GM11168 (cell line): ENCODE results near the gene DCC.

Experiments
- in situ Hi-C: fragments of 300-500 bp; cut with MboI; formaldehyde crosslinking; loops from one replicate; pipeline ENCODE4 v1.12.0; 2022; ENCODE audit warnings: low sequenced_read_pairs; ENCODE audit not compliant: unreplicated experiment

DCC gene

DNA sequence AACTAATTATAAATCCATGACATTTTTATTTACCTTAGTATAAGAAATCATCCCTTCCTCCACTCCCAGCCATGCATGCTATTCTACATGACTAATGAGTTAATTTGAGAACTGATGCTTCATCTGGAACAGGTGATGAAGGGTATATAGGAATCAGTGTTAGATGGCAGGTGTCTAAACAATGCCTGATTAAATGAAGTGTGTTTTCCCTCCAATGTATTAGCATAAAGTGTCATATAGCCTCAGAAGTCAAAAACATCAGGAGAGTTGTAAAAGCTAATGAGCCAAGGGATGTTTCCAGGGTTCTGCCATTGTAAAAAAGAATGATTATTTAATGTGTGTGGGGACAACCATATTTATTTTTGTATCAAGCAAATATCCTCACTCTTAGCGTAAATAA, 913.8 kb downstream of the DCC start:
- in situ Hi-C loops: no loop called here

- in situ Hi-C loops: no loop called here
These were observed 914.3 kb downstream of the DCC start for GRCh38 chr18:53254265-53254664.

- in situ Hi-C loops: no loop called here
These were observed 921.2 kb downstream of the DCC start for GRCh38 chr18:53261241-53261640.

GRCh38 chr18:53266850-53267249, 926.9 kb downstream of the DCC start:
- in situ Hi-C loops: no loop called here

DNA sequence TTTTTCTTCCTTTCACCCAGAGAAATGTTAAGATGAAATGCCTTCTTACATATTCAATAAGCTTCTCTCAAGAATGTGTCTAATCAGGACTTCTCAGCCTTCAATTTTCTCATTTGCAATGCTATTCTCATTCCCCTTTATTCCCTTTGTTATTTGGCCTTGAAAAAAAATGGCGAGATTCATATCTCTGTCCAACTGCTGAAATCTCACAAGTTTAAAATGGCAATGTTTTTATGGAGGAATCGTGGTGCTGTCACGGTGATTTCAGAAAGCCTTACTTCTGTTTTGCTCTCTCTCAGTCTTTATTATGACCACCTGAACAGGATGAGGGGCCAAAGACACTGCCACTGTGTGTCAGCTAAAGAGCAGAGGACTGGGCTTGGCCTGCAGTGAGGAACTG, 928.5 kb downstream of the DCC start:
- in situ Hi-C loops: no loop called here

GRCh38 chr18:53281406-53281805, 941.4 kb downstream of the DCC start:
- in situ Hi-C loops: no loop called here

DNA sequence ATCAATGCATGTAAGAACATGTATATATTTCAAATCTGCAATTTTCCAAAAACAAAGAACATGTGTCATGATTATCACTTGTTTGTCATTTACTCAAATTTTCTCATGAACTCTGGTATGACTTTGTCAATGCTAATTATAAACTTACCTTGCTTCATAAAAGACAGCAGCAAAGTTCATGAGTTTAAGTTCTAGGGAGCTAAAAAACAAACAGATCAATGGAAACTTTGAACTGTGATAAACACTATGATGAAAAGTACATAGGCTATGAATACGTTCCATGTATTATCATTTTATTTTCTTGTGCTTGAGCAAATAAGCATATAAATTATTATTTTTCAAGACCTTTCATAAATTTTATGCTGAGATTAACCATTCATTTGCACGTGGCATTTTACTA, 943.7 kb downstream of the DCC start:
- in situ Hi-C loops: no loop called here

DNA sequence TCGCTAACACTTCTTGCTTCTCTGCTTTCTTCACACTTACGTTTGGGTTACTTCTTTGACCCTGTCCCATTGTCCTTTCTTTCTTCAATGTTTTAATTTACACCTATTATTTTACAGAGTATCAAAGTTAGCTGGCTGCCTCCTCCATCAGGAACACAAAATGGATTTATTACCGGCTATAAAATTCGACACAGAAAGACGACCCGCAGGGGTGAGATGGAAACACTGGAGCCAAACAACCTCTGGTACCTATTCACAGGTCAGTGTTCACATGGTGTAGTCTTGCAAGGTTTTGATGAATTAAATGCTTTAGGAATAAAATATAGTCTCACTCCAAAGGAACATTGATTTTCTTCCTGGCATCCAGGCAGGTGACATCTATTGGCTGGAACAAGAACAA, 965.5 kb downstream of the DCC start:
- in situ Hi-C loops: no loop called here

GRCh38 chr18:53319628-53320027, 979.6 kb downstream of the DCC start:
- in situ Hi-C loops: no loop called here

- in situ Hi-C loops: no loop called here
These were observed 982.2 kb downstream of the DCC start for GRCh38 chr18:53322163-53322562.

GRCh38 chr18:53324353-53324752, 984.4 kb downstream of the DCC start:
- in situ Hi-C loops: no loop called here

DNA sequence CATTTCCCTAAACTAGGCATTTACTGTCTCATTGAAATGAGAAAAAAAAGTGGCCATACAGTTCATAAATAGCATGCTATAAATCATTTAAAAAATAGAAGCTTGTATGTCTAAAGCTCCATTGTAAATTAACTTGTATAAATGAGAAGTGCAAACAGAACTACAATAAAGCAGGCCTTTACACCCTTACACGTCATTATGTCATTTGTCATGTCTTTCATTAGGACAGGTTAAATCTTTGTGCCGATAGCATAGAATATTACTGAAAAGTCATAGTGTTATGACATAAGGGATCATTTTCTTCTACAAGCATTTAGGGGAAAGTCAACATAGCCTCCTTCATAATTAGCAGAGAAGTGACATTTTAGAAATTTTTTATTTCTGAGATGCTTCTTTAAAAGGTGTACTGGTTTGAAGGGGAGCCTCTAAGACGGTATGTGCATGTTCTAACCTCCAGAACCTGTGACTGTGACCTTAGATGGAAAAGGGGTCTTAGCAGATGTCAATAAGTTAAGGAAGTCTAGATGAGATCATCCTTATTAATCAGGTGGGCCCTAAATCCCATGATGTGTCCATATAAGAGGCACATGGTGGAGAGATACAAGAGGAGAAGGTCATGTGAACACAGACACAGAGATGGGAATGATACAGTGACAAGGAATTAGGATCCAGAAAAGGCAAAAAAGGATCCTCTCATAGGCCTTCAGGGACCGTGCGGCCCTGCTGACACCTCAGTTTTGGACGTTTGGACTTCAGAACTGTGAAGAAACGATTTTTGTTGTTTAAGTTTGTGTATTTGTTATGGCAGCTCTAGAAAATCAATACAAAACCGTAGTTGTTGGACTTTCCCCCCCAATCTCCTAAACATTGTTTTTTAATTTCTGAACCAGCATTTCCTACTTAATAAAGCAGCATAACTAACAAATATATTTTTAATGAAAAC, 1020.8 kb downstream of the DCC start:
- in situ Hi-C loops: no loop called here

DNA sequence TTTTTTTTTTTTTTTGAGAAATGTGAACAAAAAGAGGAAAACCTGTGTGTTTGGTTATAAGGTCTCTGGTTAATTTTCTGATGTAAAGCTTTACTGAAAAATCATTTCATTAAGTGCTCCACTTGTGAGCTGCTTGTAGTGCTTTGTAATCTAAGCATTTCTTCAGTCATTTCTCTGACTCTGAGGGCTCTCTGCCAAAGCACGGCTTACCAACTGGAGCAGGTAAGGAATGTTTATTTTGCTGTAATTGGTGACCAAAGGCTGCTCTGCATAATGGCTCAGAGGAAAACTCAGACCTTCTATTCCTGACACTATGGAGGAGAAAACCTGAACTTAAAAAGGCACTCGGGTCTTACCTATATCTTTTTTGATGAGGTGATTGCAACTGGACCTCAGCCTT, 1035.6 kb downstream of the DCC start:
- in situ Hi-C loops: no loop called here

DNA sequence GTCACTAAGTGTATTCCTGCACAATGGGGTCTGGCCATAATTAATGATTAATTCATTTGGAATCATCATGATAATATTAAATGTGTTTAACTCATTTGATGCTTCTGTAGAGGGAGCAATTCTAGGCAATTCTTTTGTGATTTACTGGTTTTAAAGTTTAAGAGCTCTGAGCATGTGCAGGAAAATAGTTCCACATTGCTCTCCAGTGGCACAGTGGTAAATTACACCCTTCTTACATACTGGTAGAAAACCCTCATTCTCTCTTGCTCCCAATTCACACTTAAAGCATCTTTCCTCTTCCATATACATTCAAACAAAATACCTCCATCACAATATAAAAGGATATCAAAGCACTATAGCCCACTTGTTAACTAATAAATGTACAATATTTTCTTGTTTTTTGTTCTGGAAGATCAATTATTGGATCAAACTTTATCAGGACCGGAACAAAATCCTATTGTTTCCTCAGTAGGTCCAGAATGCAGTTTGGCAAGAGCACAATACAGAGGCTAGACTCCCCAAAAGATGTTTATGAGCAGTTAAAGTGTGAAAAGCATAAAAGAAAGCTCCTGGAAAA, 1040.2 kb downstream of the DCC start:
- in situ Hi-C loops: no loop called here

GRCh38 chr18:53382870-53383269, 1042.9 kb downstream of the DCC start:
- in situ Hi-C loops: no loop called here

- in situ Hi-C loops: no loop called here
These were observed 1045.9 kb downstream of the DCC start for GRCh38 chr18:53385889-53386288.

DNA sequence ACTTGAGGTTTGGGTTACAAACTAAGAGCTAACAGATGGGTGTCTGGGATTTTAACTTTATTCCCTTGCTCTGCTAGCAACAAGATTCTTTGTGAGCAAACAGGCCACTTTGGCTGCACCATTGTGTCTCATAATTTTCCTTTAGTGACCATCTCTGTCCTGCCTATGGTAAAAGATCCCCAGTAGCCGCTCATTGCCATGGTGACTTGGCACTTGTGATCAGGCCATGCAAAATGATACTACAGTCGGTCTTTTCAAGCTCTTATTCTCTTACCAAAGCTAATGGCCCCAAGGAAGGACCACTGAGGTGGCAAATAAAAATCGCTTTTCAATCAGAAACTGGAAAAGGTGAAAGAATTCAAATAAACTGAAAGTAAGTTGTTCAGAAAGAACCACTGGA, 1047.6 kb downstream of the DCC start:
- in situ Hi-C loops: no loop called here

DNA sequence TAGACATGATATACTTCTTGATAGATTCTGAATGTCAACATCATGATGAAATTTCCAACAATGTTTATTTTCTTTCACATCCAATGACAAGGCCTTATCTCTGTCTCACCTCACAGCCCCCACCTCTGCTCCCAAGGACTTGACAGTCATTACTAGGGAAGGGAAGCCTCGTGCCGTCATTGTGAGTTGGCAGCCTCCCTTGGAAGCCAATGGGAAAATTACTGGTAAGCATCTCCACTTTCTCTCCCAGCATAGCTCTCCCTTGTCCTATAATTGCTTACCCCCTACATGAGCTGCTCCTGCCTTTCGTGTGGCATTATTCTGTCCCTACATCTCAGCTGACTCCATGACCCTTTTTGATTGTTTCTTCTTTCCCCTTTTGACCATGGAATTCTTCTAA, 1062.7 kb downstream of the DCC start:
- in situ Hi-C loops: no loop called here

DNA sequence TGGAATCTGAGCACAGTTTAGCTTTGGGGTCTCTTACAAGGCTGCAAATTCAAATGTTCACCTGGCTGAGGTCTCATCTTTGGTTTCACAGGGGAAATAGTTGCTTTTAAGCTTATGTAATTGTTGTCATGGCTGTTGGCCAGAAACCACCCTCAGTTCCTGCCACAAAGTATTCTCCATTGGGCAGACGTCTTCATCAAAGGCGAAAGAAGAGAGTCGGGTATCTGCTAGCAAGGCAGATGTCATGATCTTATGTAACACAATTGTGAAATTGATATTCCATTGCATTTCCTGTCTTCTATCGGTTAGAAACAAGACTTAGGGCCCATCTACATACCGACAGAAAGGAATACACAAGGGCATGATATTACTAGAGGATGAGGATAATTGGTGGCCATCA, 1068.3 kb downstream of the DCC start:
- in situ Hi-C loops: no loop called here

DNA sequence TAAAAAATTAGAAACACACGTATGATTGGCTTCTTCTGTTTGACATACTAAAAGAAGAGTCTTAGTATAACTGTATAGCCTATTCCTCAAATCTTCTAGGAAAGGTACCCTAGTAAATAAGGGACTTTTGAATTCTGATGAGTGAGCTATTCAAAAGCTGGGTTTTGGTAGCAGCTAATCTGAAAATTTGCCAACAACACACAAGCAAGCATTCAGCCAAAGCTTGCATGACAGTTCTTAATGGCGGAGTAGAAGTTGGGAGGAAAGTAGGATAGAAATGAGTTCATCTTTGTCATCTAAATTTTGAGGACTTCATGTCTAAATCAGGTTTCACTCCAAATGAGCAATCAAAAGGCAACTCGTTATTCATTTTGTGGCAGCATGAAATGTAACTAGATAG, 1071.5 kb downstream of the DCC start:
- in situ Hi-C loops: no loop called here

DNA sequence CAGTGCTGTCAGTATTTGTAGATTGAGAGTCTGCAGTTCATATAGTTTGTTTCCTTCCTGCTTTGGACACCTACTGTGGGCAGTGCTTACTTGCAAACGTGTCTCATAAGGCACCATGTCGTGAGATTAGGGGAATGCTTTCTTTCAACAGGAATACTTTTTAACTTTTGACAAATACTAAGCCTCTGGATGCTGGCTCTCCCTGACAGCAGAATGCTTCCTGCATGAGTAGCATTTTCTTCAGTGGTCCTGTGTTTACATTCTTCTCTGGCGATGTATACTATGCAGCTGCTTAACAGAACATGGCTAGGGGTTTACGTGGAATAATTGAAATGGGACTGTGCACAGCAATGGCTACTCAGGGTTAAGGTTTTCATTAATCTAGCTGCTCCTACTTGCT, 1077.0 kb downstream of the DCC start:
- in situ Hi-C loops: no loop called here

DNA sequence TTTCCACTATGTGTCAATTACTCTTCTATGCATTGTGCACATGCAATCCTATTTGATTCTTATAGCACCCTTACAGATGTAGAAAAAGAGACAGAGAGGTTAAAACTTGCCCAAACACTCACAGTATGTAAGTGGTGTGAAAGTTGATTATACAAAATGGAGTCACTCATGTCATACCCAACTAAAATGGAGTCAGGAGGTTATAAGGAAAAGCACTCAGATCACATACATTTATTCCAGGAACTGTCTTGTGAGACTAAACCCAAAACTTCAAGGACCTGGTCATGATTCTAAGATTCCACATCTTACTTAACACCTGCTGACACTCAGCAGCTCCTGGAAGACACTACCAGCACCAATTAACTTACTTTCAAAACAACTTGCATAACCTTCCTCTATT, 1081.9 kb downstream of the DCC start:
- in situ Hi-C loops: no loop called here
